ENCODE measurements around the gene RBM28.

The RBM28 gene

DNA sequence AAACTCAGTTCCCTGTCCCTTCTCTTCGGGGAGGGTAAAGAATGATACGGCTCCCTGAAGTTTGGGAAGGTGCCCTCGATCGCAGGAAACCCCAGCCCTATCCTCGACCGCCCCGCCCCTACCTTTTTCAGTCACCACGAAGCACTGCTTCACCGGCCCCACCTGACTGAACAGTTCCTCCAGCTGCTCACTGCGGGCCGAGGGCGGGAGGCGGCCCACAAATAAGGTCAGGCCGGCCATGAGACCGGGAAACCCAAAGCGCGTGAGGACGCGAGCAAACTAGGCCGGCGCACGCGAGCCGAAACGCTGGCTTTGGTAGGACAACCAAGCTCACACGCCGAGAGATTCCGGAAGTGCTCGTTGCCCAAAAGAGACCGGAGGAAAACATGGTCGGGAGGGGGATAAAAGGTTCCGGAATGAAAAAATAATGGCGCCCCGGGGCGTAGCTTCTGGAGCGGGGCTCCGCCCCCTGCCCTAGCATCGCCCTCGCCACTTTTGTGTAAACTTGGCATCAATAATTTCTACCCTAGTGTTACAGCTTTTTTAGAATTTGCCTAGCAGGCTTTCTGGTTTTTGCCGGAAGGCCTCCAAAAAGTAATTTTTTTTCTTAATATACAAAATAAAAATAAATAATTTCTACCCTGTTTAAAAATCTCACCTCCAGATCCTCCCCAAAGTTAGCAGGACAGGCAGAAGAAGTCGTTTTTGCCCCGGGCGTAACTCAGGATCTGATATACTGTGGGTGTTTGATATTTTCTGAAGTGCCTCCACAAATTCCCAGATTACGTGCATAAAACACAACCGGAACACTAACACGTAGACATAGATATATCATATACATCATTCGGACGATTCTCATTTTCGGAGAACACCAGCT, at the start of gene RBM28:
Gene RBM28, minus strand, starts transcription at position 355 of the 877 bp plus-strand sequence. Its CDS starts 115 bp downstream, at position 240.
- peak; percentile 70 to 93 (median 80) for DNase-seq

- no peak for DNase-seq
These were observed 49.0 kb upstream of the RBM28 start for GRCh38 chr7:128392446-128393327.

DNA sequence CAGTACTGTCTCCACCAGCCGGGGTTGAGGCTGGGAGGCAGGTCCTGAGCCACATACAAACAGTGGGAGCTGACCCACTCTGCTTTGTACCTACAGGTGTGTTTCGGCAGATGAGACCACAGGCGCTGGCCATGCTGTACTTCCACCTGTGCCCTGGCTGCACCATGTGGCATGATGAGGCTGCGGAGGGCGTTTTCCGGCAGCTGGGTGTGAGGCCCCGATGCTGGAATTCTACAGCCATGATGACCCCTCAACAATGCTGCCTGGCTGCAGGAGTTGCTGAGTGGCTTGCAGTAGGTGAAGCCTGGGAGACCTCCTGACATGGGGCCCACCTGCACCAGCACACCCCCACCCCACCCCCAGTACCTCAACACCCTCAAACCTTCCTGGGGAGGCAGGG, 48.1 kb upstream of the RBM28 start:
- DNase-seq = no peak

- no peak for DNase-seq
These were observed 47.3 kb upstream of the RBM28 start for GRCh38 chr7:128390871-128391565.

GRCh38 chr7:128389618-128390329, 46.1 kb upstream of the RBM28 start:
- DNase-seq = no peak

DNA sequence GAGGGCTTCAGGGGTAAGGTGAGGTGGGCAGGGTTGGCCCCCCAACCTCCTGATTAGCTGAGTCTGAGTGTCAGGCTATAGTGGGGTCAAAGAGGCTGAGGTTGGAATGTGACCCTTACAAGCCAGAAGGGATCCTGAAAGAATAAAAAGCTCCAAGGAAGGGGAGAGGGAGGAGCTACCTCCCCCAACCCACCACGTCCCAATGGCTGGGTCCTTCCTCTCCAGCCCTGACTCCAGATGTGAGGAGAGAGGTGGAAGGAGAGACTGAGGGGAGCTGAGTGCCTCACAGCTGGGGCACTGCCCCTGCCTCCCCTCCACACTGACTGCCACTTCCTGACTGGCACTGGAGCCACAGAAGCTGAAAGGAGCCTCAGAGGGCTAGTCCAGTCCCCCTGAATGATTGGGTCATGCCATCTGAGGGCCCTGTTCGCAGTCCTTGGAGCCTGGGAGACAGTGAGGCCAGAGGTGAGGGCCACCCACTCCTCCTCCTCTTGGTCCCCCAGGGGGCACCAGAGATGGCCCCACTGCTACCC, 45.4 kb upstream of the RBM28 start:
- DNase-seq = no peak

- DNase-seq = no peak
These were observed 44.4 kb upstream of the RBM28 start for GRCh38 chr7:128388145-128388485.

DNA sequence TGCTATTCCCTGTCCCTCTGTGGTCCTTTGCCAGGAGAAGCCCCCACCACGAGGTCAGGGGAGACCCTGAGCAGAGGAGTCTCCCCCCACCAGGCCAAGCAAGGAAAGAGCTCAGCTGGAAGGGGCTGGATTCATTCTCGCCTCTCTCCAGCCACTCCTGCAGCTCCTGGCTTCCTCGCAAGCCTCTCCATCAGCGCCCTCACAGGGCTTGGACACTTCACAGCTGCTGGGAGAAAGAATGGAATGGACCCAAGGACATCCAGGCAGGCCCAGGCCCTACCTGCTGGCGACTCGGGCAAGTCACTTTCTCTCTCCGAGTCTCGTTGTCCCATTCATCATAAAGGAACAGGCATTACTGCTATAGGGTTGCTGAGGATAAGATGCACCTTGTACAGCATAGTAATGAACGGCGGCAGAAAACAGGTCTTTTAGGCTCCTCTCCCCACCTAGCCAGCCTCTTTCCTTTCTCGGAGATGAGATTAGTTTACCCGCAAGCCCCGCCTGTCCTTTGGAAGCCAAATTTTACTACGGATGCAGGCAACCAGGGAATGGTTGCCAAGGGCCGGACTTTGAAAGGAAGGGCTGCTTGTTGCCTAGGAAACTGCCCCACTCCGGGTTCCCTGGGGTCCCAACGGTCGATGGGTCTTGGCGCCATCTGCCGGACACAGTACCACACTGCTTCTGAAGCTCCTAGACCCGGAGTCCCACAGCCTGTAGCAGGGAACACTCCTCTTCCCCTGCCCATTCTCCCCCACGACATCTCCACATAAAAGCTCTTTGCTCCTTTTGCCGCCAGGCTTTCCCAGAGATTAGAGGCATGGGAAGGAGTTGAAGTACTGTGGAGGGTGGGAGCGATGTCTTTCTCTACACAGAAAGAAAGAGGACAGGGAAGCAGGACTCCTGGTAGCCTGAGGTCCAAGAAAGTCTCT, 43.8 kb upstream of the RBM28 start:
- DNase-seq = peak; percentile 6 to 62 (median 49)

- no peak for DNase-seq
These were observed 42.5 kb upstream of the RBM28 start for GRCh38 chr7:128385988-128386925.

GRCh38 chr7:128384726-128385125, 41.0 kb upstream of the RBM28 start:
- DNase-seq = no peak

DNA sequence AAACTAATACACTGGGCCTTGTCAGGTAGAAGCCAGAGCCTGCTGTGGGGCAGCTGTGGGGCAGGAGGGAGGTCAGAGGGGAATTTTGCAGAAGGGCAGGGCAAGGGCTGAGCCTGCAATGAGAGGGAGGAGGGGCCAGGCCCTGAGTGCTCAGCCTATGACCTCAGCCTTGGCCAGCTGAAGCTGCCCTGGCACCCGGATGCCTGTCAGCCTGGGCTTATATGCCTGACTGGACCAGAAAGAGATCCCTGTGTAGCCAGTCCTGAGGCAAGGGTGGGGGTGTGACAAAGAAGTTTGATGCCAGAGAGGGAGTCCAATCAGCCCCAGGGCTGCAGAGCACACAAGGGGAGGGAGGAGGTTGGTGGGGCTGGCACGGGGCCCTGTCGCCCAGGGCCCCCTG, 40.1 kb upstream of the RBM28 start:
- no peak for DNase-seq

GRCh38 chr7:128381161-128381821, 37.6 kb upstream of the RBM28 start:
- DNase-seq = peak in 3 of 6 experiments; percentile 5 to 12 (median 9)

DNA sequence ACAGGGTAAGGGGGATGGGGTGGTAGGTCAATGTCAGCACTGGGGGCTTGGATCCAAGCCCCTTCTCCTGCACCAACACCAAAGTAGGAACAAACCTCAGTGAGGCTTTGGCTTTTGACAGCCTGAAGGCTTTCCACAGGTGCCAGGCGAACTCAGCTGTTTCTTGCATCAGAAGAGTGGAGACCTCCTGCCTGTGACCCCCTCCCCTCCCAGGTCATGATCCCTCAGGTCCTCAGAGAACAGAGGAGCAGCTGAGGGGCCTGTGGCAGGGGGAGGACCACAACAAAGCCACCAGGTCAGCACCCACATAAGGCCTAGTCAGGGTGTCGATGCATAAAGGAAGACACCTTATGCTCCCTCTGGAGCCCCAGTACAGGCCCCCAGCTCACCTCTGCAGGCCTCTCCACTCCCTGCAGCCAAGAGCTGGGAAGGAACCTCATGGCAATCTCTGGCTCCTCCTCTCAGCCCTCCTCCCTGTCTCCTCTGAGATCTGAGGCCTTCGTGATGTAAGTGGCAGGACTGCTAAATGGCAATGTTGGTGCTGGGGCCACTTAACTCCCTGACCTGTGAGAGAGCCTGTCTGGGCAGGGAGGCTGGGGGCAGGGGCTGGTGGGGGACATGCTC, 36.9 kb upstream of the RBM28 start:
- no peak for DNase-seq

DNA sequence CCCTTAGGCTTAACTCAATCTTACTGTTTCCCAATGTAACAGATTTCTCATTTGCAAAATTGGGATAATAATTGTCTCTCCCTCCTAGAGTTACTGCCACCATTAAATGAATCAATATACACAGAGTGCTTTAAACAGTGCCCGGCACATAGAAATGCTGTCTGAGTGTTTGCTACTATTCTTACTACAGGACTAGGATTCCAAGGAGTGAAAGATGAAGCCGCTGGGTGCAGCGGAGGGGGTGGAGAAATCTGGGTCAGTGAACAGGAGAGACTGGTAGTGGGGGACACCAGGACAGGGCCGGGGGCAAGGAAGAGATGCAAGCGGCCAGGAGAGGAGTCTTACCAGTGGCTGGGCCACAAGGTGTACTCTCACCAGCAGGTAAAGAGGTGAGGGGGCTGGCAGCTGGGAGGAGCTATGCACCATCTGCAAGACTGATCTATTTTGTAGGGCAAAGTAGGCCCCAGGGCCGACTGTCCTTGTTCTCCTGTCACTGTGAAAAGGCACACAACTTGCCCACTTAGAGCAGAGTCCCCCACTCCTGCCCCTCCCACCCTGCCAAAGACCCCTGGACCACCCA, 36.3 kb upstream of the RBM28 start:
- DNase-seq = no peak

- DNase-seq = no peak
These were observed 34.9 kb upstream of the RBM28 start for GRCh38 chr7:128378637-128379036.

GRCh38 chr7:128376077-128376476, 32.4 kb upstream of the RBM28 start:
- no peak for DNase-seq

DNA sequence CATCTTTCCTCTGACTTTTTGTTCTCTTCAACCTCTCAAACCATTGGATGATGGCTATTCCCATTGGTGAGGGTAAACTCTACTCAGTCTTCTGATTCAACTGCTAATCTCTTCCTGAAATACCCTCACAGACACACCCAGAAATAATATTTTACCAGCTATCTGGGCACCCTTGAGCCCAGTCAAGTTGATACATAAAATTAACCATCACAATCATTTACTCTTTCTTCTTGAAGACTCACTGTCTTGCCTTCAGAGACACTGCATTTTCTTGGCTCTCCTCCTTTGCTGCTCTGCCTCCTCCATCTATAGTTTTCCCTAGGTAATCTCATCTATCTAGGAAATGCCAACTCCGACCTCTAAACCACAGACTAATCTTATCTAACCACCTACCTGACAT, 30.3 kb upstream of the RBM28 start:
- DNase-seq = no peak

- DNase-seq = no peak
These were observed 29.9 kb upstream of the RBM28 start for GRCh38 chr7:128373606-128374005.

- no peak for DNase-seq
These were observed 26.8 kb upstream of the RBM28 start for GRCh38 chr7:128370491-128370890.
